Keratinocyte (primary cell): Measurements from ENCODE around the gene EGFR.

Experiments
- EZH2 ChIP-seq: IDR thresholded peaks from one replicate; pipeline ENCODE4 v1.6.1; 2012; ENCODE audit warnings: inconsistent platforms, mild to moderate bottlenecking, low read length, moderate library complexity
- TF ChIP-seq, protein P1 (sequence below), 3 experiments: IDR thresholded peaks in 1 of 3; conservative IDR thresholded peaks in 1 of 3; optimal IDR thresholded peaks in 1 of 3; 2 replicates in 2 of 3; 3 replicates in 1 of 3; pipeline versions ENCODE3 to v1.5.1; 2011; ENCODE audit warnings: low read length in 3 of 3, mild to moderate bottlenecking in 3 of 3, moderate library complexity in 2 of 3, control low read depth in 1 of 3, inconsistent platforms in 1 of 3; ENCODE audit not compliant: insufficient read depth in 2 of 3; ENCODE audit errors: extremely low read depth in 1 of 3

GRCh38 chr7:55083206-55083605 lies 64.4 kb downstream of the EGFR start:
- TF ChIP-seq, protein P1, sequence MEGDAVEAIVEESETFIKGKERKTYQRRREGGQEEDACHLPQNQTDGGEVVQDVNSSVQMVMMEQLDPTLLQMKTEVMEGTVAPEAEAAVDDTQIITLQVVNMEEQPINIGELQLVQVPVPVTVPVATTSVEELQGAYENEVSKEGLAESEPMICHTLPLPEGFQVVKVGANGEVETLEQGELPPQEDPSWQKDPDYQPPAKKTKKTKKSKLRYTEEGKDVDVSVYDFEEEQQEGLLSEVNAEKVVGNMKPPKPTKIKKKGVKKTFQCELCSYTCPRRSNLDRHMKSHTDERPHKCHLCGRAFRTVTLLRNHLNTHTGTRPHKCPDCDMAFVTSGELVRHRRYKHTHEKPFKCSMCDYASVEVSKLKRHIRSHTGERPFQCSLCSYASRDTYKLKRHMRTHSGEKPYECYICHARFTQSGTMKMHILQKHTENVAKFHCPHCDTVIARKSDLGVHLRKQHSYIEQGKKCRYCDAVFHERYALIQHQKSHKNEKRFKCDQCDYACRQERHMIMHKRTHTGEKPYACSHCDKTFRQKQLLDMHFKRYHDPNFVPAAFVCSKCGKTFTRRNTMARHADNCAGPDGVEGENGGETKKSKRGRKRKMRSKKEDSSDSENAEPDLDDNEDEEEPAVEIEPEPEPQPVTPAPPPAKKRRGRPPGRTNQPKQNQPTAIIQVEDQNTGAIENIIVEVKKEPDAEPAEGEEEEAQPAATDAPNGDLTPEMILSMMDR (optimal IDR thresholded peaks at IDR 0.05 in 1 of 3, IDR thresholded peaks at IDR 0.05 in 1 of 3, conservative IDR thresholded peaks at IDR 0.05 in 1 of 3; ENCODE audit: extremely low read depth in 1 of 3, insufficient read depth in 2 of 3, low read length in 3 of 3) = no peak
- no peak for TF ChIP-seq EZH2
